ENCODE results near the gene XYLT1. TPM values are rescaled to one million over a fixed set of nuclear protein-coding genes. Genes with fewer than 3 reads are reported as not detected.
A peak's percentile ranks its signal among the peaks of the same experiment; 100 is the strongest.

The XYLT1 gene
- total RNA-seq, 2 donors from 2014 or later: 5.1 to 19.3 TPM

GRCh38 chr16:17419266-17419665 is 51.5 kb downstream of the XYLT1 start:
- Histone ChIP-seq H3K4me3 (no peak overlapping the region), H3K4me1 (replicated peaks) (no peaks in the 10 kb centered on the region), H3K27ac (no peak overlapping the region), H3K36me3 (no peaks in the 10 kb centered on the region), H3K27me3 (replicated peaks; ENCODE audit: insufficient read depth) (no peaks in the 10 kb centered on the region), H3K9me3 (no peaks in the 10 kb centered on the region)
- DNase-seq (ENCODE audit: low spot score): no peak
- WGBS: 94% methylated on average over 4 of the region's 4 CpGs
- intact Hi-C loops (cut with DNase I): loop anchor here (10.0 kb wide), 1 partner anchor 194 kb away; no protein-coding TSS in a partner anchor
- no peak for TF ChIP-seq POLR2AphosphoS5 (IDR thresholded peaks at IDR 0.05)
- no peak for TF ChIP-seq POLR2A (IDR thresholded peaks at IDR 0.05)
- no peak for TF ChIP-seq CTCF (IDR thresholded peaks at IDR 0.05)

DNA sequence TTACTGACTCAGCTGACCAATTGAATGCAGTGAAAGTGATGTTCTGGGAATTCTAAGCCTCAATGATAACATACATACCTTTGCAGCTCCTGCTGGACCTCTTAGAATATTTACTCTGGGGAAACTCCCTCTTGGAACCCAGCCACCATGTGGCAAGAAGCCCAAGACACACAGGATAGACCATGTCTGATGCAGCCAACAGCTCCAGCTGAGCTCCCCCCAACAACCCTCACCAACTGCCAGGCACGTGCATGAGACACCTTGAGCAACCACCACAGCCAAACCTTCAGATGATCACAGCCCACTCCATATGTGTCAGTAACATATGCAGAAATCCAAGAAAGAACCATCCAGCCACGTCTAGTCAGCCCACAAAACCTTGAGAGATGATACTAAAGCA is 53.0 kb downstream of the XYLT1 start:
- WGBS: 72% methylated on average over 2 of the region's 2 CpGs
- intact Hi-C loops (cut with DNase I): loop anchor here (10.0 kb wide), 1 partner anchor 193 kb away; no protein-coding TSS in a partner anchor

GRCh38 chr16:17416461-17417311 is 54.1 kb downstream of the XYLT1 start:
- Histone ChIP-seq H3K9me3 (no peaks in the 10 kb centered on the region), H3K27me3 (replicated peaks; ENCODE audit: insufficient read depth) (no peaks in the 10 kb centered on the region), H3K4me3 (no peak overlapping the region), H3K36me3 (no peaks in the 10 kb centered on the region), H3K4me1 (replicated peaks) (no peaks in the 10 kb centered on the region), H3K27ac (no peak overlapping the region)
- WGBS: 30% methylated on average over 14 of the region's 14 CpGs
- TF ChIP-seq CTCF (IDR thresholded peaks at IDR 0.05) (peak in 1 of 4 experiments; percentile 29), POLR2A (IDR thresholded peaks at IDR 0.05) (no peak)
- intact Hi-C loops (cut with DNase I): loop anchor here (10.0 kb wide), 1 partner anchor 192 kb away; no protein-coding TSS in a partner anchor
- no peak for DNase-seq (ENCODE audit: low spot score)

More for the DNA sequence above, 53.0 kb downstream of the XYLT1 start:
- Histone ChIP-seq H3K27me3 (replicated peaks; ENCODE audit: insufficient read depth) (no peaks in the 10 kb centered on the region), H3K4me3 (no peak overlapping the region), H3K27ac (no peak overlapping the region), H3K9me3 (no peaks in the 10 kb centered on the region), H3K36me3 (no peaks in the 10 kb centered on the region), H3K4me1 (replicated peaks) (no peaks in the 10 kb centered on the region)
- TF ChIP-seq CTCF (IDR thresholded peaks at IDR 0.05) (no peak), POLR2A (IDR thresholded peaks at IDR 0.05) (no peak), POLR2AphosphoS5 (IDR thresholded peaks at IDR 0.05) (no peak)
- no peak for DNase-seq (ENCODE audit: low spot score)

- H3K27ac ChIP-seq: no peak overlapping the region
- no peak for DNase-seq (ENCODE audit: low spot score)
- H3K4me3 ChIP-seq: no peak overlapping the region
- H3K36me3 ChIP-seq: no peaks in the 10 kb centered on the region
- H3K9me3 ChIP-seq: no peaks in the 10 kb centered on the region
- no peaks in the 10 kb centered on the region for H3K4me1 ChIP-seq (replicated peaks)
- H3K27me3 ChIP-seq (replicated peaks; ENCODE audit: insufficient read depth): no peaks in the 10 kb centered on the region
- 94% methylated on average over 8 of the region's 8 CpGs for WGBS
- TF ChIP-seq CTCF (IDR thresholded peaks at IDR 0.05) (no peak), POLR2AphosphoS5 (IDR thresholded peaks at IDR 0.05) (no peak), POLR2A (IDR thresholded peaks at IDR 0.05) (no peak)
- intact Hi-C loops (cut with DNase I): loop anchor here (5.0 to 10.0 kb wide), 3 partner anchors 38 to 190 kb away; no protein-coding TSS in a partner anchor
Observed at GRCh38 chr16:17414916-17415315, 55.8 kb downstream of the XYLT1 start.
